ENCODE results near the gene SMYD1.
"Not testable (repeated sequence)": the region's sequence is repeated elsewhere in the genome, so short reads cannot be mapped to it uniquely, and the experiment has no call there.

DNA sequence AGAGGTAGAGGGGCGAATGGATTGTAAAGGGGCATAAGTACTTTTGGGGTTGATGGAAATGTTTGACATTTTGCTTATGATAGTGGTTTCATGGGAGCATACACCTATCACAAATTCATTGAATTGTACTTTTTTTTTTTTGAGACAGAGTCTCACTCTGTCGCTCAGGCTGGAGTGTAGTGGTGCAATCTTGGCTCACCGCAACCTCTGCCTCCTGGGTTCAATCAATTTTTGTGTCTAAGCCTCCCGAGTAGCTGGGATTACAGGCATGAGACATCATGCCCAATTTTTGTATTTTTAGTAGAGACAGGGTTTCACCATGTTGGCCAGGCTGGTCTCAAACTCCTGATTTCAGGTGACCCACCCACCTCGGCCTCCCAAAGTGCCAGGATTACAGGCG, 22.1 kb upstream of the SMYD1 start:
- TF ChIP-seq ZNF24 (IDR thresholded peaks at IDR 0.05); ZSCAN29 (IDR thresholded peaks at IDR 0.05); NFYB (IDR thresholded peaks at IDR 0.05; ENCODE audit: insufficient read depth, low read depth, low read length); ZNF217 (IDR thresholded peaks at IDR 0.05); MXI1 (IDR thresholded peaks at IDR 0.05; ENCODE audit: low read depth, low read length); RAD51 (IDR thresholded peaks at IDR 0.05); BHLHE40 (IDR thresholded peaks at IDR 0.05; ENCODE audit: borderline replicate concordance in 1 of 2, low read depth in 2 of 2, low read length in 1 of 2); PBX3 (IDR thresholded peaks at IDR 0.05; ENCODE audit: insufficient replicate concordance, low read depth, low read length); RBBP5 (conservative IDR thresholded peaks at IDR 0.05); FOXM1 (IDR thresholded peaks at IDR 0.05; ENCODE audit: low read depth, low read length): not testable (repeated sequence)
- TF ChIP-seq, protein P1, sequence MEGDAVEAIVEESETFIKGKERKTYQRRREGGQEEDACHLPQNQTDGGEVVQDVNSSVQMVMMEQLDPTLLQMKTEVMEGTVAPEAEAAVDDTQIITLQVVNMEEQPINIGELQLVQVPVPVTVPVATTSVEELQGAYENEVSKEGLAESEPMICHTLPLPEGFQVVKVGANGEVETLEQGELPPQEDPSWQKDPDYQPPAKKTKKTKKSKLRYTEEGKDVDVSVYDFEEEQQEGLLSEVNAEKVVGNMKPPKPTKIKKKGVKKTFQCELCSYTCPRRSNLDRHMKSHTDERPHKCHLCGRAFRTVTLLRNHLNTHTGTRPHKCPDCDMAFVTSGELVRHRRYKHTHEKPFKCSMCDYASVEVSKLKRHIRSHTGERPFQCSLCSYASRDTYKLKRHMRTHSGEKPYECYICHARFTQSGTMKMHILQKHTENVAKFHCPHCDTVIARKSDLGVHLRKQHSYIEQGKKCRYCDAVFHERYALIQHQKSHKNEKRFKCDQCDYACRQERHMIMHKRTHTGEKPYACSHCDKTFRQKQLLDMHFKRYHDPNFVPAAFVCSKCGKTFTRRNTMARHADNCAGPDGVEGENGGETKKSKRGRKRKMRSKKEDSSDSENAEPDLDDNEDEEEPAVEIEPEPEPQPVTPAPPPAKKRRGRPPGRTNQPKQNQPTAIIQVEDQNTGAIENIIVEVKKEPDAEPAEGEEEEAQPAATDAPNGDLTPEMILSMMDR (IDR thresholded peaks at IDR 0.05 in 2 of 3, conservative IDR thresholded peaks at IDR 0.05 in 1 of 3; ENCODE audit: control insufficient read depth in 2 of 3, extremely low read depth in 1 of 3, insufficient read depth in 1 of 3, low read depth in 3 of 3, low read length in 3 of 3) = not testable (repeated sequence)
- TF ChIP-seq, protein P2, sequence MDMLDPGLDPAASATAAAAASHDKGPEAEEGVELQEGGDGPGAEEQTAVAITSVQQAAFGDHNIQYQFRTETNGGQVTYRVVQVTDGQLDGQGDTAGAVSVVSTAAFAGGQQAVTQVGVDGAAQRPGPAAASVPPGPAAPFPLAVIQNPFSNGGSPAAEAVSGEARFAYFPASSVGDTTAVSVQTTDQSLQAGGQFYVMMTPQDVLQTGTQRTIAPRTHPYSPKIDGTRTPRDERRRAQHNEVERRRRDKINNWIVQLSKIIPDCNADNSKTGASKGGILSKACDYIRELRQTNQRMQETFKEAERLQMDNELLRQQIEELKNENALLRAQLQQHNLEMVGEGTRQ (IDR thresholded peaks at IDR 0.05; ENCODE audit: borderline replicate concordance, low read depth, low read length) = not testable (repeated sequence)

Data from GM12878 (cell line).